Breast epithelium (tissue), 3 donors: ENCODE measurements around the gene RELN.

Source experiments
- POLR2A ChIP-seq: fragments of 450-650 bp; IDR thresholded peaks from one replicate; pipeline ENCODE4 v1.6.1; 2016; ENCODE audit warnings: antibody characterized with exemption, mild to moderate bottlenecking, moderate library complexity
- POLR2AphosphoS5 ChIP-seq, 3 donors: sonication (generic); formaldehyde crosslinking; IDR thresholded peaks; one replicate each; pipeline ENCODE4 v1.6.1; 2017; ENCODE audit warnings: antibody characterized with exemption in 3 of 3
- TF ChIP-seq, protein P1 (sequence below), 3 donors: fragments of 450-650 bp; IDR thresholded peaks; one replicate each; pipeline ENCODE4 v1.5.1; 2016 to 2017; ENCODE audit warnings: antibody characterized with exemption in 3 of 3, mild to moderate bottlenecking in 3 of 3, moderate library complexity in 3 of 3

GRCh38 chr7:103865442-103865841 is 124.0 kb downstream of the RELN start:
- TF ChIP-seq, protein P1, sequence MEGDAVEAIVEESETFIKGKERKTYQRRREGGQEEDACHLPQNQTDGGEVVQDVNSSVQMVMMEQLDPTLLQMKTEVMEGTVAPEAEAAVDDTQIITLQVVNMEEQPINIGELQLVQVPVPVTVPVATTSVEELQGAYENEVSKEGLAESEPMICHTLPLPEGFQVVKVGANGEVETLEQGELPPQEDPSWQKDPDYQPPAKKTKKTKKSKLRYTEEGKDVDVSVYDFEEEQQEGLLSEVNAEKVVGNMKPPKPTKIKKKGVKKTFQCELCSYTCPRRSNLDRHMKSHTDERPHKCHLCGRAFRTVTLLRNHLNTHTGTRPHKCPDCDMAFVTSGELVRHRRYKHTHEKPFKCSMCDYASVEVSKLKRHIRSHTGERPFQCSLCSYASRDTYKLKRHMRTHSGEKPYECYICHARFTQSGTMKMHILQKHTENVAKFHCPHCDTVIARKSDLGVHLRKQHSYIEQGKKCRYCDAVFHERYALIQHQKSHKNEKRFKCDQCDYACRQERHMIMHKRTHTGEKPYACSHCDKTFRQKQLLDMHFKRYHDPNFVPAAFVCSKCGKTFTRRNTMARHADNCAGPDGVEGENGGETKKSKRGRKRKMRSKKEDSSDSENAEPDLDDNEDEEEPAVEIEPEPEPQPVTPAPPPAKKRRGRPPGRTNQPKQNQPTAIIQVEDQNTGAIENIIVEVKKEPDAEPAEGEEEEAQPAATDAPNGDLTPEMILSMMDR (IDR thresholded peaks at IDR 0.05): no peak
- TF ChIP-seq POLR2AphosphoS5 (IDR thresholded peaks at IDR 0.05) (no peak), POLR2A (no peak)
